CD4-positive, alpha-beta T cell treated with Interleukin-10 for 1 hour (primary cell): ENCODE results near the gene TEX50.
"Not testable (repeated sequence)": the region's sequence is repeated elsewhere in the genome, so short reads cannot be mapped to it uniquely, and the experiment has no call there.

ENCODE experiments used
- DNase-seq: peaks from one replicate; pipeline ENCODE4 v3.0.0-alpha.2; 2020

TEX50 gene

GRCh38 chr1:173666646-173667045, 31.5 kb downstream of the TEX50 start:
- DNase-seq: no peak

GRCh38 chr1:173669491-173669941, 34.4 kb downstream of the TEX50 start, which contains the start of gene ANKRD45:
Gene ANKRD45 (minus strand): TSS chr1:173669851. CDS start chr1:173659418, 10,433 bp downstream.
- no peak for DNase-seq

GRCh38 chr1:173674496-173674895, 39.4 kb downstream of the TEX50 start:
- not testable (repeated sequence) for DNase-seq

GRCh38 chr1:173680152-173680551, 45.0 kb downstream of the TEX50 start:
- not testable (repeated sequence) for DNase-seq

GRCh38 chr1:173682184-173682583, 47.0 kb downstream of the TEX50 start:
- no peak for DNase-seq

GRCh38 chr1:173683838-173684237, 48.7 kb downstream of the TEX50 start:
- DNase-seq: not testable (repeated sequence)

DNA sequence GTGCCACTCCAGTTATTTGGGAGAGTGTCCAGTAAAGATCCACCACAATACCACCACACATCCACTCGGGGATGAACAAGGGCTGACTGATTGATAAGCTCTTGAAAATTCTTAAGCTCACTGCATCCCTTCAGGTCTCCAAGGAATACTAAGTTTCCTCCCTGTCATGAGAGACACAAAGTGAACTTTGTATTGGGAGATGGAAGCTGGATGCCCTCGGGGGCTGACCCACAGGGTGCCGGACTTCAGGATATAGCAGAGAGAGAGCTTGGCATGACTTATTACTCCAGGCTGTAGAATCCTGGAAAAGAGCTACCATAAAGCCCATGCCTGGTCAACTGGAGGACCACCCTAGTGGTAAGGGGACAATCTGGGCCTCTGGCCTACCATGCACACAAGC, 50.0 kb downstream of the TEX50 start:
- not testable (repeated sequence) for DNase-seq
